ENCODE results near the gene SMYD5.

Gene SMYD5

DNA sequence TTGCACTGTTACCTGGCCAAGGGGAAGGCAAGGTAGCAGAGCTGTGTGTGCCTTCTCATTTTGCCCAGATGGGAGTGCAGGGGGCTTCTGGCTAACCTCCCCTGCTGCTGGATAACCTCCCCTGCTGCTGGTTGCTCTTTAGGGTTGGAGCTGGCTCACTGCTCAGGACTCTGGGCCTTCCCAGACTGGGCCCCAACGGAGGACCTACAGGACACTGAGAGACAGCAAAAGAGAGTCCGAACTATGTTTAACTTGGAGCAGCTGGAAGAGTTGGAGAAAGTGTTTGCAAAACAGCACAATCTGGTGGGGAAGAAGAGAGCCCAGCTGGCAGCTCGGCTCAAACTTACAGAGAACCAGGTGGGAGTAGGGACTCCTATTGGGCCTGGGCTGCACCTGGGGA is 5.8 kb upstream of the SMYD5 start:
- FAIRE-seq = no peak

DNA sequence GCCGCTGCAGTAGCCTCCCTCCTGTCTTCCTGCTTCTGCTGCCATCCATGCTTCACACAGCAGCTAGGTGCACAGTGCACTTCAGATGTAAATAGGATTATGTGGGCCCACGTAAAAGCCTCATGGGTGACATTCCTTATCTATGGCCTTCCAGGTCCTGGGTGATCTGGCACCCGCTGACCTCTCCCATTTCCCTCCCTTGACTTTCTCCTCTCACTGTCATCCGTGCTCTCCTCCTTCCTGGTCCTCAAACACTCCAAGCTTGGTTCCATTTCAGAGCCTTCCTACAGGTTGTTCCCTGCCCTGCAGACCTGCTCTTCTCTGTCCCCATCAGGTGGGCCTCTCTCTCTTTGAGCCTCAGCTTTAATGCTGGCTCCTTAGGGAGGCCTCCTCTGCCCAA is 4.0 kb upstream of the SMYD5 start:
- FAIRE-seq = no peak

DNA sequence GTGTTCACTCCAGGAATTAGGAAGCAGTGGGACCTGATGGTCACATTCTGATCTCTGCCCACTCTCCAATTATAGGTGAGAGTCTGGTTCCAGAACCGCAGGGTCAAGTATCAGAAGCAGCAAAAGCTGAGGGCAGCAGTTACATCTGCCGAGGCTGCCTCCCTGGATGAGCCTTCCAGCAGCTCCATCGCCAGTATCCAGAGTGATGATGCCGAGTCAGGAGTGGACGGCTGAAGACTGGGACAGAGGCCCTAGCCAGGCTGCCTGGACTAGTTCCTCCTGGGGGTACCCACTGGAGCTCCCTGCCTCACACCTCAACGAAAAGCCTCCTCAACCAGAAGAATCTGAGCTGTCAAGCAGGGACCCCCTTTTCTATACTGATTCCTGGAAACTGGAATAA is 3.3 kb upstream of the SMYD5 start:
- no peak for FAIRE-seq

DNA sequence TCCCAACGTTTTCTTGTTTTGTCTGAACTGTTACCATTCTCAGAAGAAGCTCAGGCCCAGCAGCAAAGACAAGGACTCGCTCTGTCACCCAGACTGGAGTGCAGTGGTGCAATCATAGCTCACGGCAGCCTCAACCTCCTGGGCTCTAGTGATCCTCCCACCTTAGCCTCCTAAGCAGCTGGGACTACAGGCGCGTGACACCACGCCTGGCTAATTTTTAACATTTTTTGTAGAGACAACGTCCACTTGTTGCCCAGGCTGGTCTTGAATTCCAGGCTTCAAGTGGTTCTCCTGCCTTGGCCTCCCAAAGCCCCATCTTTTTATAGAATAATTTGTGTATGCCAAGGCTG is 2.0 kb upstream of the SMYD5 start:
- no peak for FAIRE-seq

DNA sequence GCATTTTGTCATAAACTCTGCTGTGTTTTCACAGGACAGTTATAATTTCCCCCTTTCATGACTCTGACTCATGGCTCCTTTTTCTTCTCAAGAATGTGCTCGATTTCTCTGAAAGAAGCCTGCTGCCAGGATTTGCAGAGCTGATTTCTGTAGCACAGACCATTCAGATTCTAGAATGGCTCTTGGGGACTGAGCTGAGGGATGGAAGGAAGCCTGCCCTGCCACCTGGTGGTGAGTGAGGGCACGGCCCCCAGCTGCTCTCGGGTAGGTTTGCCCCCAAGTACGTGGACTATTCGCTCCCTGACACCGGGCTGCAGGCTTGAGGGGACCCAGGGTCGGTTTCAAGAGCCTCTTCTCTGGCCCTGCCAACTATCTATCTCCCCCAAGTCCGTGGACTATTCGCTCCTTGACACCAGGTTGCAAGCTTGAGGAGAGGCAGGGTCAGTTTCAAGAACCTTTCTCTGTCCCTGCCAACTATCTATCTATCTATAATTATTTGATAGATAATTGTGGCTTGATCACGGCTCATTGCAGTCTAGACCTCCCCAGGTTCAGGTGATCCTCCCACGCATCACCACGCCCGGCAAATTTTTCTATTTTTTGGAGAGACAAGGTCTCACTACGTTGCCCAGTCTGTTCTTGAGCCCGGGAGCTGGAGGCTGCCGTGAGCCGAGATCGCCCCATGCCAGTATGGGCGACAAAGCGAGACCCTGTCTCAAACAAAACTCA is 1.4 kb upstream of the SMYD5 start:
- no peak for FAIRE-seq

DNA sequence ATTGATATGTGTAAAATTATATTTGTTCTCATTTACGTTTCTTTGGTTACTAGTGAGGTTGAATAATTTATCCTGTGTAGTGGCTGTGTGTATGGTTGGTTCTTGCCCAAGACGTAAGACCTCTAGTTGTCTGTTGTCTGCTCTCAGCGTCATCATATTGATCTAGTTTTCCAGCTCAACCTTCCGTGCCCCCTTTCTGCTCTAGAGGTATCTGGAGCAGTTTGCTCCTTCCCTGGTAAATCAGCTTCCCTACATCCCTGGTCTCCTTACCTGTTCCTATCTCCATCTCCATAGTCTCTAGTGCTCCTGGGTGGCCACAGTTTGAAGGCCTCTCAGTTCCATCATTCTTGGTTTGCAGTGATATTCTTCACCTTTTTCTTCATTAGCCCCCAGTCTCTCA is 1.2 kb downstream of the SMYD5 start:
- no peak for FAIRE-seq

DNA sequence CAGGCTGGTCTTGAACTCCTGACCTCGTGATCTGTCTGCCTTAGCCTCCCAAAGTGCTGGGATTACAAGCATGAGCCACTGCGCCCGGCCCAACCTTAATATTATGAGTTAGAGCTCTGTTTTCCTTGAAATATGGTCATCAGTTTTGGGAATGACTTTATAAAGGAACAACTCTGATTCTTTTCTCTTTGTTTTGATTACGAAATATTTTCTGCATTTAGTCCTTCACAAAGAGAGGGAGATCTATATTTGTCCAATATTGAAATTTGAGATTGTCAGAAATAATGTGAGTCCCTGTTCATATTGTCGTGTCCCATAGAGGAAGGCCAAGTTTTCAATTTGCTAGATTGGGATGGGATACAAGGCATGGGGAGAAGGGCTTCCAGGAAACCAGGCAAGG is 3.1 kb downstream of the SMYD5 start:
- FAIRE-seq = no peak

DNA sequence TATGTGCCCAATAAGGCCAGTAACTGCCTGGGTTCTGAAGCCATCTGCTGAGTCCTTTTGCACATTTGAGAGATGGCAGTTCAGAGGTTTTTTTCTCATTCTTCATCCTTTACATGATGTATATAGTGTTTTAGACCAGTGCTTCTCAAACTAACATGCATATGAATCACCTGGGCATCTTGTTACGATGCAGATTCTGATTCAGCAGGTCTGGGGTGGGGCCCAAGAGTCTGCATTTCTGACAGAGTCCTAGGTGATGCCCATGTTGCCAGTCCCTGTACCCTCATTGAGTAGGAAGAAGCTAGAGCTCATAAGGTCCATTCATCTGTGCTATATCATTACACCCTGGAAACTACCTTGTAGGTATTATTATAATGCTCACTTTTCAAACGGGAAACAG is 3.8 kb downstream of the SMYD5 start:
- FAIRE-seq = no peak

DNA sequence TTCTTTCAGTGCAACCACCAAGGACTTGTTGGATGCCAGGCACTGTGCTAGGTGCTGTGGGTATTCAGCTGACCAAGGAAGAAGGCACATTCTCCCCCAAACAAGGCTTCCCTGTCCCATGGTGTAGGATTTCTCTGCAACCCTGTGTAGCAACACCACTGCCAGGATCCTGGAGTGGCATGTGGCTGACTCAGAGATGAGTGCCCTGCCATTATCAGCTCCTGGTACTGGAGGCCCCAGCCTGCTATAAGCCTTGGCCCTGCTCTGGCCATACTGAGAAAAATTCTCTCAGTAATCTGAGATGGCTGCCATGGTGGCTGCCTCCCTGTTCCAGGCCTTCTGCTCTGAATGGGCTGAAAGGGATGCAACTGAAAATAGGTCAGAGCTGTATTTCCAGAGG is 4.3 kb downstream of the SMYD5 start:
- FAIRE-seq = no peak

DNA sequence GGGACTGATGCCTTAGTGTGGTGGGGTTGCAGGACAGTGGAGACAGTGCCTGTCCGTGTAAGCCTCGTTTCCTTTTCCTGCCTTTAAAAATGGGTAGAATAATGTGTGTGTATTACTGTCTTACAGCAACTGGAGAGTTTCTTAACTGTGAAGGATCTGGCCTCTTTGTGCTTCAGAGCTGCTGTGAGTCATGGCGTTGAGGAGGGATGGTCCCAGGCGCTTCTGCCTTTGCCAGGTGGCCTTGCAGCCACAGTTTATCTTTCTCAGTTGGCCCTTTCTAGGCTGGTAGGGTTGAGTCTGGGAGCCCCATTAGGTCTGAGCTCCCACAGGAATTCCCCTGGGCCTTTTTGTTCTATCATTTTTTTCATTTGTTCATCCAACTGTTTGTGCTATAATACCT is 9.8 kb downstream of the SMYD5 start:
- FAIRE-seq = no peak

DNA sequence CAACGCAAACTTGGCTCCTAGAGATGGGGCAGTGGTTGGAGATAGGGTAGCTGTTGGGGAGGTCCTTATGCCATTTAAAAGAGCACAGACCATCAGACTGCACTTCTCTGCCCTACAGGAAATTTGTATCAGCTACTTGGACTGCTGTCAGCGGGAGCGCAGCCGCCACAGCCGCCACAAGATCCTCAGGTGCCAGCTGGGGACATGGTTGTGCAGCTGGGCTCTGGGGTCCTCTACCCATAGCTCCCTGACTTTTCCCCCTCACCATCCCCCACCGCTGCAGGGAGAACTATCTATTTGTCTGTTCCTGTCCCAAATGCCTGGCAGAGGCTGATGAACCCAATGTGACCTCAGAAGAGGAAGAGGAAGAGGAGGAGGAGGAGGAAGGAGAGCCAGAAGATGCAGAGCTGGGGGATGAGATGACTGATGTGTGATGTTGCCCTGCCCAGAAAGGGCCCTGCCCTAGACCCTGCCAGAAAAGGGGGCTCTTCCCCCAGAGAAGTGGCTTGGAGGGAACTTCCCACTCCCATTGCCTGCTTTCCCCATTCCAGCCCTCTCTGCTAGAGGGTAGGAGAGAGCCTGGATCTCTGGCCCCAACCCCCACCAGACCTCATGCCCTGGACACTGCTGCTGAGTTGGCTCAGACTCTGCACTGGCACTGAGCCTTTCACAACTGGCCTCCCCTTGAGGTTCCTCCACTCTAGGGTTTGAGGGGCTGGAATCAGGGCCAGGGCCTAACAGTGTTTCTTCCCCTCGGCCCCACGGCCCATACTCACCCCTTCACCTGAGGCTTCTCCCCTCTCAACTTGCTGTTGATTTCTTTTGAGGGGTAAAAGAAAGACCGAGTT is 11.7 kb downstream of the SMYD5 start:
- FAIRE-seq = no peak

DNA sequence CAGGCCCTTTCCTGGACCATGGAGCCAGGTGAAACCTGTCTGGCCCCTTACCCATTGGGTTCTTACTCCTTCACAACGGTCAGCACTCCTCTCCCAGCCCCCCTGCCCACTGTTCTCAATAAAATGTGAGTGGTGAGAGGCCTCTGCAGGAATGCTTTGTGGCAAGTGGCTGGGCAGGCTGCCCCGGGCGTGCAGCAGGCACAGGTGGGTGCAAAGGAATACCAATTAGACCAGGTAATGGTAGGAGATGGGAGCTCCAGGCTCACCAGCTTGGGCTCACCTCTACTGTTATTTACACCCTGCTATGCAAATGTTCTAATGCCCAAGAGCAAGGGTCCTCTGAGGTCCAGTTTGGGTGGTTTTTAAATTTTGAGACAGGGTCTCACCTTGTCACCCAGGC is 13.0 kb downstream of the SMYD5 start:
- no peak for FAIRE-seq

DNA sequence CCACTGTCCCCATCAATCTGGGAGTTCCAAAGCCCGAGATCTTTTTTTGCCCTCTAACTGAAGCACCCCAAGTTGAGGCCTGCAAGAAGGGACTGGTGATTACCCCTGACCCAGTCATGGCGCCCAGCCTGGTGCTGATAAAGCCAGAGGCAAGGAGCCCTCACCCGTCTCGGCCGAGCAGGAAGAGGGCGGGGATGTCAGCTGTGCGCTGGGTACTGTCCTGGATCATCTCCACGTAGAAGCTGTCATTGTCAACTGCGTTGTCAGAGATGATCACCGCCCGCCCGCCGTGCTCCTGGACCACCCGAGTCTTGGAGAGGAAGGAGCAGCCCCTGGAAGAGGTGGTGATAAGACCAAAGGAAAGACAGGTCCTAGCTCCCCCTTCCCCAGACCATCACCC is 14.6 kb downstream of the SMYD5 start:
- no peak for FAIRE-seq

DNA sequence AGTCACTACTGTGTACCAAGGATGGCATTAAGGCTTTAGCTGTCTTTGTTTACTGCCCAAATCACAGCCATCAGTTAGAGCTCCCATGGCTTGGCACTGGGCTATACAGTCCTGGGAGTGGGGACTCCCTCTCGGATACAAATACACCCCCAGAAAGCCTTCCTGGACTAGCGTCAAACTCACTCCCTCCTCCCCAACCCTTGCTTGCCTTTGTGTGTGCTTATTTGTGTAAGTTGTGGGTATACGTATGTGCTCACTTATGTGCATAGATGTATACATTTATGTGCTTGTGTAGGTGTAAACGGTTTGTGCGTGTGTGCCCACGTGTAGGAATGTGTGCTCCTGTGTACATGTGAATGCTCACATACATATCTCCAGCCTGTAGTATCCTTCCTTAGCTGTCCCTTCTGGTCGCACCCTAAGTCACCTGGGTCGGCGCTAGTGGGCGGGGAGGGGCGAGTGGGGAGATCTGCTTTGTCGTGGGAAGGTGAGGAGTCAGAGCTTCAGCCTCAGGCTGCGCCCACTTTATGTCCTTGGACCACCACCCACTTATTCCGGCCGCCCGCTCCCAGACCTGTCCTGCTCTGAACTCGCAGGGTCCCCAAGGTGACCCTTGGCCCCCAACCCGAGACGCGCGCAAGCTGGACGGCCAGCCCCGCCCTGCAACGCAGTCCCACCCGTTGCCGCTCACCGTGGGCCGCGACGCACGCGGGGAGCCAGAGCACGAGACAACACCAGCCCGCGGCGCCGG is 18.5 kb downstream of the SMYD5 start:
- no peak for FAIRE-seq

DNA sequence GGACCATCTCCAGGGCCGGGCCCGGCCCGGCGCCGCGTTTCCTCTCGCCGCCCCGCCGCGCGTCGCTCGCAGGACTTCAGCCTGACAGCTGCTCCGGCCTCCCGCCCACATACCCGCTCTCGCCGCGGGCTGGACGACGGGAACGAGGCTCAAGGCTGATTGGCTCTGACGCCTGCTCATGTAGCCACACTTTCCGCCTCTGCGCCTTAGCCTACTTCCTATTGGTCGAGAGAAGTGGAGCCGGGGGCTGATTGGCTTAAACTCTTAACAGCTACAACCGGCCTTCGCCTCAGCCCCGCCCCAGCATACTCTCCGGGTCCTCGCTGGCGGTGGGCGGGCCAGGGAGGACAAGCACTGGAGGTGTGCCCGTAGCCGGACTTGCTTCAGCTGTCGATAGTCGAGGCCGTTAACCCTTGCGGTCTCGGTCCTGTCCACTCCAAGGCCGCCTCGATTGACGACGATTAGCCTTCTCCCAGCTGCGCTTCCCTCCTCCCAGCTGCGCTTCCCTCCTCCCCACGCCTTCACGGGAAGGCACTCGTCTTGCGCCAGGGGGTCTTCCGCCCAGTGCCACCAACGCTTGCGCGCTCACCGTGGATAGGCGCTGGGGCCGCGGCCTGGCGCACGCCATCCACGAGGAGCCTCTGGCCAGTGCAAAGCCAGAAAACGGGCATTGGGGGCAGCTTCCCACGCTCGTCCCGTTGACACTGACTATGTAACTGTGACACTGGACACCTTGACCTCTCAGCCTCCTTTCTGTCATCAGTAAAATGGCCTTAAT is 19.3 kb downstream of the SMYD5 start, which contains the start of gene PRADC1:
Gene PRADC1, minus strand, starts transcription at position 86 of the 778 bp plus-strand sequence. Its CDS starts 79 bp downstream, at position 7.
- FAIRE-seq = peak; percentile 92

DNA sequence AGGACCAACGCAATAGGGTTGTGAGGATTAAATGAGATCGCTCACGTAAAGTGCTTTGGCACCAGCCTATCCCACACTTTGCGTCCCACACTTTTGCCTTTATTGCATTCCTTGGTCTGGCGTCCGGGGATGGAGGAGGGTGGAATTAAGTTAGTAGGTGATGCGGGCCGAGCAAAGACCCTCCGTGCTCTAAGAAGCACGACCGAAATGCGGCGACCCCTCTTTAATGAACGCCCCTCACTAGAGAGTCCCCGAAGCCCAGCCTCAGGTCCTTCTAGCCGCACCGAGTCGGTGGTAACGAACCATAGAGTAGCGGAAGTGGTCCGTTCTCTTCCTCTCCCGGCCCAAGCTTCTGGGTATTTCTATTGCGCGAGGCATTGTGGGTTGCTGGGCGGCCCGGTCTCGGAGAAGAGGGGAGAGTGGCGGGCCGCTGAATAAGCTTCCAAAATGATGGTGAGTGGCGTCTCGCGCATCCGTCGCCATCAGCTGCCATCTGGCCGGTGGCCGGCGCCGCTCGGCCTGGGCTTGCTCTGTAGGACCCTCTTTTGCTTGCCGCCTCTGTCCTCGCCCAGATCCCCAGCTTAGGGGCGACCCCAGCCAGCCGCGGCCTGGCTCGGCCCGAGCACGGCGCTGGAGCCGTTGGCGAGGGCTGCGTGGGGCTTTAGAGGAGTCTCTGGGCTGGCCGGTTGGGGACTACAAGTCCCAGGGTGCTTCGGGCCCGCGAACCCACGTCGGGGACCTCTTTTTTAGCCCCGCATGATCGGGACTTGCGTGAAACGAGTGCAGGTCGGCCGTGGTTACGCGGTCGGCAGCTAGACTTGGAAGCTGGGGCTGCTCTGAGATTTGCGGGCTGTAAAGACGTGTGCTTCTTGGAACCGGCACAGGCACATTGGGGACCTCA is 20.1 kb downstream of the SMYD5 start, which contains the start of gene CCT7:
Gene CCT7, plus strand, starts transcription at position 377 of the 901 bp plus-strand sequence. Its CDS starts 71 bp downstream, at position 448.
- FAIRE-seq = no peak

DNA sequence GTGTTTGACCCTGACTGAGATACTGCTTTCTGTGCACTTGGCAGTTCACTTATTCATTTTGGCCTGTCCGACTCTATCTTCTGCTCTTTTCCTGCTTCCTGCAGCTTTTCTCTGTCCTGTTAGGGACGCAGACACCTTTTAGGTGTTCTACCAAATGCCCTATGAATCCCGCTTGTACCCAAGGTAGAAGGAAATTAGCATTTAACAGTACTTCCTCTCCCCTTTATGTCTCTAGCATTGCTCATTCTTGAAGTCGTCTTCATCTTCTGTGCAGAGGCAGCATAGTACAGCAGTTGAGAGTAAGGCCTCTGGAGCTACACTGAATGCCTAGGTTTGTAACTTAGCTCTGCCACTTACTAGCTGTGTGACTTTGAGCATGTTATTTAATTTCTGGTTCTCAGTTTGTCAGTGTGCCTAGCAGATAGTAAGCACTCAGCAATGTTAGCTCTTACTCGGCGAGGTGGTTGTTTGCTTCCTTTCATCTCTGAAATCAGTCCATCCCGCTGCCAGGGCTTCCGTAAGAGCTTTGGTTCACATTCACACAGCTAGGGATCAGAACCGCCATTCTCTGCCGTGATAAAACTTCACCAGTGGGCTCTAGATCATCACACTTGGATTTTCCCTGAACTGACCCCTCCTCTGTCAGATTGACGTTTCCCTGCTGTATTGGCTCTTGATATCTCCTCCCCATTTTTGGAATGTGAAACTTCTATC is 21.4 kb downstream of the SMYD5 start:
- FAIRE-seq = no peak

DNA sequence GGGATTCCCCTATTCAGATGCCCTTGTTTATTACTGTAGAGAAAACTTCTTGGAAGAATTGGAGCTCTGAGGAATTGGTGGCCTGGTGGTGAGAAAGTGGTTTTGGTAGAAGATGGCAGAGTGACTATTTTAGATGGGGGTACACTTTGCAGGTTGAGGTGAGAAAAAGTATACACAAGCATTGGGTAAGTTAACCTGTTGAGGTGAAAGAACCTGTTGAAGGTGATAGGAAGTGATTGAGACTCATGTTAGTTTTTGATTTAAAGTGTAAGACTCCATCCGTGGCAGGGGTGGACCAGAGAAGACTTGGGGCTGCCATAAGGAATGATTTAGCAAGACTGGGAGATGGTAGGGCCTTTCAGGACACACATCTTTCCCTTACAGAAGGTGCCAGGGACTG is 23.1 kb downstream of the SMYD5 start:
- FAIRE-seq = no peak

DNA sequence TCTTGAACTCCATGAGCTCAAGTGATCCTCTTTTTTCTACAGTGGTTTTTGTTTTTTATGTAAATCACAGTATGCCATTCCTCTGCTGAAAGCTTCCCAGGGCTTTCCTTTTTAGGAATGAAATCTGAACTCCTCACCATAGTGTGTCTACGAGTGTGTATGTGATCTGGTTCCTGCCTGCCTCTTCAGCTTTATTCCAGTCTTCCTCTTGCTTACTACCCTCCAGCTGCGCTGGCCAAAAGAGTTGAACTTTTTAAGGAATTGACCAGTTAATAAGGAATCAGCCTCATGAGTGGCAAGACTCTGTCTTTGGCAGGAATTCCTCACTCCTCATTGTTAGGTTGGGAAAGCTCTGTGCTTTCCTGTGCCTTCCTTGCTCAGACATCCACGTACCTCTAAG is 24.1 kb downstream of the SMYD5 start:
- FAIRE-seq = no peak

DNA sequence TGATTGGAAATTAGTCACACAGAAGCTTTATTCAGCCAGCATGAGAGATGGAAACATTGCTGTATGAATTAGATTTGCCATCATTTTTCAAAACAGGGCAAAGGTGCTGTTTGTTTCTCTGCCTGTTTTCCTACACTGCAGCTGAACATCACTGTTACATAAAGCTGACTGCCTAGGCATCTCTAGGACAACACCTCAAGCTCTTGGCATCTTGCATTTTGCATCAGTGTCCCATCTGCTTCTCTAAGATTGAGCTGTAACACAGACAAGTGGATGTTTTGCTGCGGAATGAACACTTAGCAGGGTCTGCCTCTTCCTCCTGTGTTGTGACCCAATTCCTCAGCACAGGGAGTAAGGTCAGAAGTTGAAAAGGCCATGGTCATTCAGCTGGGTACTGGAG is 24.9 kb downstream of the SMYD5 start:
- no peak for FAIRE-seq

DNA sequence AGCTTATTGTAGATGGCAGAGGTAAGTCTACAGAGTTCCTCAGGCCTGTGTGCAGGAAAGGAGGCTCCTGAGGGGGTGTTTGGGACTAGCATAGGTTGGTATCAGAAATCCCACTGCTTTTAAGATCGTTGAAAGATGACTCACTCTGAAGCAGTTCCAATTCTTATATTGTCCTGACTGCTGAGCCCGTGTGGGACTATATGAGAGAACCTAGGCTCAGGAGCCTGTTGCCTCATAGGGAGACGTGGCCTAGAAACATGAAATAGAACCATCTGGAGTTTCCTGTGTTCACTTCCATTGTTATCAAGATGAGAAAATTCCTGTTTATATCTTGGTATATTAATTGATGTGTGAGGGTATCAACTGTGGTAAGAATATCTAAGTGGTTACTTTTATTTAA is 25.7 kb downstream of the SMYD5 start:
- no peak for FAIRE-seq
